HG03135 (cell line): ENCODE results near the gene API5.

Experiments
- ATAC-seq: cut with Tn5 transposase; IDR thresholded peaks from one replicate; pipeline ENCODE4 v1.9.1; 2021; ENCODE audit warnings: mild to moderate bottlenecking, moderate library complexity; ENCODE audit not compliant: unreplicated experiment

Gene API5

GRCh38 chr11:43359422-43359818, 47.6 kb downstream of the API5 start:
- ATAC-seq = peak; percentile 55

GRCh38 chr11:43360361-43361032, 48.7 kb downstream of the API5 start:
- ATAC-seq = no peak

GRCh38 chr11:43366677-43367076, 54.9 kb downstream of the API5 start:
- no peak for ATAC-seq

GRCh38 chr11:43367382-43368178, 55.8 kb downstream of the API5 start:
- no peak for ATAC-seq

GRCh38 chr11:43376065-43376464, 64.3 kb downstream of the API5 start:
- no peak for ATAC-seq

GRCh38 chr11:43376594-43376993, 64.8 kb downstream of the API5 start:
- no peak for ATAC-seq

GRCh38 chr11:43377389-43377788, 65.6 kb downstream of the API5 start:
- no peak for ATAC-seq

GRCh38 chr11:43378897-43379296, 67.1 kb downstream of the API5 start:
- no peak for ATAC-seq

- ATAC-seq = no peak
Observed at GRCh38 chr11:43381802-43382201, 70.0 kb downstream of the API5 start.

GRCh38 chr11:43382614-43383013, 70.8 kb downstream of the API5 start:
- no peak for ATAC-seq

GRCh38 chr11:43384393-43384792, 72.6 kb downstream of the API5 start:
- no peak for ATAC-seq

GRCh38 chr11:43392713-43393112, 80.9 kb downstream of the API5 start:
- ATAC-seq = no peak

- ATAC-seq = no peak
Observed at GRCh38 chr11:43393765-43394355, 82.1 kb downstream of the API5 start.
